Measurements from ENCODE around the gene TTYH2. TPM values are rescaled to one million over a fixed set of nuclear protein-coding genes. Genes with fewer than 3 reads are reported as not detected.
A peak's percentile ranks its signal among the peaks of the same experiment; 100 is the strongest.
"Not testable (repeated sequence)": the region's sequence is repeated elsewhere in the genome, so short reads cannot be mapped to it uniquely, and the experiment has no call there.

The TTYH2 gene
- total RNA-seq, 1 experiment from 2014 or later, result 1.5 TPM

- Histone ChIP-seq H3F3A (ENCODE audit: insufficient read depth, low read depth) (no peaks in the 10 kb centered on the region), H3K4me3 (no peak overlapping the region), H2AFZ (no peak overlapping the region), H3K4me1 (replicated peaks; ENCODE audit: insufficient read depth) (no peaks in the 10 kb centered on the region), H3K27ac (no peak overlapping the region), H3K27me3 (ENCODE audit: insufficient read depth, low read depth) (peaks cover 85% of the 10 kb centered on the region), H3K9me3 (ENCODE audit: insufficient read depth, low read depth) (no peaks in the 10 kb centered on the region), H3K36me3 (ENCODE audit: low read depth) (no peaks in the 10 kb centered on the region), H3K4me2 (no peak overlapping the region), H4K20me1 (ENCODE audit: insufficient read depth) (0 out of 2 replicates have a peak, but pooled peaks cover 4% of the 10 kb centered on the region), H3K79me2 (ENCODE audit: low read depth) (no peaks in the 10 kb centered on the region), H3K9me2 (ENCODE audit: insufficient read depth) (no peaks in the 10 kb centered on the region)
- BruUV-seq (replicated peaks), result no TSS peak
- no peak for DNase-seq
- POLR2A ChIA-PET (ENCODE audit: unreplicated experiment), result no interaction called here
- intact Hi-C loops (cut with micrococcal nuclease; ENCODE audit: unreplicated experiment), result loop anchor here (2.0 kb wide), 1 partner anchor 49 kb away; no protein-coding TSS in a partner anchor
- CTCF ChIA-PET, result interaction anchor here (0.5 kb wide), 1 partner anchor 45 kb away, joined by 3 read pairs; no protein-coding TSS in a partner anchor
- TF ChIP-seq EZH2 (IDR thresholded peaks at IDR 0.05; ENCODE audit: low read depth), result no peak
- peak; percentile 37; the same call in 1 of the 2 replicates for TF ChIP-seq CTCF (conservative IDR thresholded peaks at IDR 0.05)
Observed at GRCh38 chr17:74259667-74260524, 46.5 kb downstream of the TTYH2 start.

- intact Hi-C loops (cut with micrococcal nuclease; ENCODE audit: unreplicated experiment), result loop anchor here (2.0 kb wide), 1 partner anchor 50 kb away; no protein-coding TSS in a partner anchor
- CTCF ChIA-PET, result no interaction called here
Observed at GRCh38 chr17:74260525-74260850, 47.1 kb downstream of the TTYH2 start.

GRCh38 chr17:74262601-74263000 lies 49.2 kb downstream of the TTYH2 start:
- BruUV-seq (replicated peaks), result no TSS peak
- H3K9me2 ChIP-seq (ENCODE audit: insufficient read depth), result no peaks in the 10 kb centered on the region
- ChIA-PET POLR2A (ENCODE audit: unreplicated experiment) (no interaction called here), CTCF (no interaction called here)
- H3K4me1 ChIP-seq (replicated peaks; ENCODE audit: insufficient read depth), result no peaks in the 10 kb centered on the region
- H3F3A ChIP-seq (ENCODE audit: insufficient read depth, low read depth), result no peaks in the 10 kb centered on the region
- TF ChIP-seq EZH2 (IDR thresholded peaks at IDR 0.05; ENCODE audit: low read depth) (no peak), CTCF (conservative IDR thresholded peaks at IDR 0.05) (no peak)
- H2AFZ ChIP-seq, result no peak overlapping the region
- no peaks in the 10 kb centered on the region; the same call in 1 of the 2 replicates for H3K9me3 ChIP-seq (ENCODE audit: insufficient read depth, low read depth)
- H3K27ac ChIP-seq, result no peak overlapping the region
- no peaks in the 10 kb centered on the region for H3K36me3 ChIP-seq (ENCODE audit: low read depth)
- 0 out of 2 replicates have a peak, but pooled peaks cover 4% of the 10 kb centered on the region for H4K20me1 ChIP-seq (ENCODE audit: insufficient read depth)
- no peak for DNase-seq
- peaks cover 89% of the 10 kb centered on the region for H3K27me3 ChIP-seq (ENCODE audit: insufficient read depth, low read depth)
- no peak overlapping the region for H3K4me2 ChIP-seq
- H3K4me3 ChIP-seq, result no peak overlapping the region
- intact Hi-C loops (cut with micrococcal nuclease; ENCODE audit: unreplicated experiment), result no loop called here
- no peaks in the 10 kb centered on the region for H3K79me2 ChIP-seq (ENCODE audit: low read depth)

More at GRCh38 chr17:74260525-74260850, 47.1 kb downstream of the TTYH2 start:
- POLR2A ChIA-PET (ENCODE audit: unreplicated experiment), result no interaction called here
- H3K36me3 ChIP-seq (ENCODE audit: low read depth), result no peaks in the 10 kb centered on the region
- no TSS peak for BruUV-seq (replicated peaks)
- H3K9me2 ChIP-seq (ENCODE audit: insufficient read depth), result no peaks in the 10 kb centered on the region
- no peak overlapping the region for H2AFZ ChIP-seq
- no peaks in the 10 kb centered on the region for H3K4me1 ChIP-seq (replicated peaks; ENCODE audit: insufficient read depth)
- no peak overlapping the region for H3K27ac ChIP-seq
- H3K9me3 ChIP-seq (ENCODE audit: insufficient read depth, low read depth), result no peaks in the 10 kb centered on the region
- H3K27me3 ChIP-seq (ENCODE audit: insufficient read depth, low read depth), result peaks cover 88% of the 10 kb centered on the region
- H4K20me1 ChIP-seq (ENCODE audit: insufficient read depth), result 0 out of 2 replicates have a peak, but pooled peaks cover 4% of the 10 kb centered on the region
- DNase-seq, result no peak
- no peak overlapping the region for H3K4me2 ChIP-seq
- TF ChIP-seq CTCF (conservative IDR thresholded peaks at IDR 0.05), result no peak
- no peak for TF ChIP-seq EZH2 (IDR thresholded peaks at IDR 0.05; ENCODE audit: low read depth)
- no peak overlapping the region for H3K4me3 ChIP-seq
- H3K79me2 ChIP-seq (ENCODE audit: low read depth), result no peaks in the 10 kb centered on the region
- H3F3A ChIP-seq (ENCODE audit: insufficient read depth, low read depth), result no peaks in the 10 kb centered on the region

GRCh38 chr17:74267054-74267453 lies 53.7 kb downstream of the TTYH2 start:
- DNase-seq; H3K36me3 ChIP-seq (ENCODE audit: low read depth); H3K4me1 ChIP-seq (replicated peaks; ENCODE audit: insufficient read depth); H3K79me2 ChIP-seq (ENCODE audit: low read depth); CTCF ChIA-PET; intact Hi-C loops (cut with micrococcal nuclease; ENCODE audit: unreplicated experiment); BruUV-seq (replicated peaks); H3K4me3 ChIP-seq; H3K9me3 ChIP-seq (ENCODE audit: insufficient read depth, low read depth); H3F3A ChIP-seq (ENCODE audit: insufficient read depth, low read depth); H3K9me2 ChIP-seq (ENCODE audit: insufficient read depth); H4K20me1 ChIP-seq (ENCODE audit: insufficient read depth); H3K4me2 ChIP-seq; H3K27ac ChIP-seq; H2AFZ ChIP-seq; POLR2A ChIA-PET (ENCODE audit: unreplicated experiment): not testable (repeated sequence)
- peaks cover 89% of the 10 kb centered on the region for H3K27me3 ChIP-seq (ENCODE audit: insufficient read depth, low read depth)
